Ovary (tissue), 9 donors: ENCODE results near the gene FRMD5. TPM values are rescaled to one million over a fixed set of nuclear protein-coding genes. Genes with fewer than 3 reads are reported as not detected.

Experiments used
- DNase-seq, 5 donors: peaks; one replicate each; pipeline ENCODE4 v3.0.0-alpha.2; 2019 to 2020
- H3K27ac ChIP-seq, 2 donors: fragments of 200-600 bp; one replicate each; pipeline versions ENCODE4 v1.5.1 to v1.8.0; 2019 to 2022
- H3K27me3 ChIP-seq: fragments of 200-600 bp; one replicate; pipeline ENCODE4 v1.8.0; 2022
- H3K36me3 ChIP-seq: fragments of 200-600 bp; sonication (generic); one replicate; pipeline ENCODE4 v1.5.1; 2019
- H3K4me1 ChIP-seq: one replicate; pipeline ENCODE4 v1.8.1; 2013; ENCODE audit warnings: mild to moderate bottlenecking, moderate library complexity; ENCODE audit not compliant: insufficient read depth
- H3K4me3 ChIP-seq: fragments of 200-600 bp; sonication (generic); one replicate; pipeline ENCODE4 v1.5.1; 2017
- H3K9me3 ChIP-seq, 2 donors: fragments of 200-600 bp in 1 of 2; sonication (generic) in 1 of 2; one replicate each; pipeline versions ENCODE4 v1.5.1 to v1.8.1; 2013 to 2019; ENCODE audit warnings: mild to moderate bottlenecking in 1 of 2, moderate library complexity in 1 of 2
- EP300 ChIP-seq: sonication (generic); formaldehyde crosslinking; IDR thresholded peaks from one replicate; pipeline ENCODE4 v1.6.1; 2017; ENCODE audit warnings: antibody characterized with exemption
- POLR2A ChIP-seq: fragments of 450-650 bp; IDR thresholded peaks from one replicate; pipeline ENCODE4 v1.6.1; 2017; ENCODE audit warnings: antibody characterized with exemption, mild to moderate bottlenecking, moderate library complexity
- WGBS, 3 donors: extraction: QIAGEN DNeasy Blood & Tissue Kit in 1 of 3; methylation state at CpG; one replicate each; pipeline versions ENCODE4 v1.1.5 to v1.1.7; 2013 to 2017; 5-methylcytosine and 5-hydroxymethylcytosine counted together
- intact Hi-C, 4 donors: fragments of 100-400 bp; cut with DNase I; formaldehyde crosslinking; loops; one replicate each; pipeline versions ENCODE4 v1.11.0 to v1.15.1; 2022 to 2023
- polyA plus RNA-seq, 2 donors: library from polyadenylated mRNA; stranded (reverse); fragments of 200-250 nt in 1 of 2; fragments of 350-450 nt in 1 of 2; fragmentation: Illumina TruSeq in 1 of 2; extraction: RNeasy Lipid Tissue Mini Kit (QIAGEN cat#74804) in 1 of 2; gene quantifications; one replicate each; pipeline ENCODE4 v1.2.3, GENCODE V29; 2013 to 2014
- total RNA-seq, 7 donors: library from RNA; depleted of rRNA in 2 of 7; stranded (reverse); fragments of >200 nt in 2 of 7; fragmentation: NEBNext Ultra II Directional in 3 of 7; extraction: Animal tissue kit (Norgen Biotek cat#: 25700) in 3 of 7; gene quantifications; one replicate each; pipeline versions ENCODE4 v1.1.0 to v1.2.4, GENCODE V29; 2016 to 2023
- TF ChIP-seq, protein P1 (sequence below), 3 donors: fragments of 450-650 bp in 2 of 3; fragments of 200-600 bp in 1 of 3; IDR thresholded peaks; one replicate each; pipeline versions ENCODE4 v1.5.1 to v1.8.0; 2016 to 2022; ENCODE audit warnings: antibody characterized with exemption in 3 of 3, mild to moderate bottlenecking in 1 of 3
- donor health status: DM: no; HTN: no; CAD: no; lungs with moderate emphysema.
- donor health status: DM: no; HTN: no; CAD: no.
- donor health status: Bipolar disorder and iron deficiency.
- donor health status: DM: yes; HTN: yes; CAD: no.
- donor health status: DM: no; HTN: no; CAD: no.
- donor health status: DM: yes; HTN: yes; CAD: no.

The FRMD5 gene
- total and polyA plus RNA-seq, 9 donors = 0.12 to 2.2 (median 0.32) TPM

DNA sequence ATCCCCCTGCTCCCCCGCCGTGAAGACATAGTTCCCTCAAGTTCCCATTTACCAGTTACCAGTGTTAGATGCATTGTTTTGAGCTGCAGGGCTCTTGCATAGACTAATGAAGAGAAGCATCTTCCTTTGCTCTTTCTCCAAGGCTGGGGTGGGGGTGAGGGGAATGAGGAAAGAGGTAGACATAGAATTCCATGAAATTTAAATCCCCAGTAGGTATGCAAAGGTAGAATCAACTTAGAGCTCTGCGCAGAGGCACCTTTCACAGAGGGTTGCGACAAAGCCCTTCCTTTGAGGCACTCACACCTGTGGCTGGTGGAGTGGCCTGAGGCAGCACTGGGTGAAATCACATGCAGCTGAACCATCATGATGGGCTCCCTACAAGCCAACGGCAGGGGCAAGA, 266.9 kb downstream of the FRMD5 start:
- Histone ChIP-seq H3K4me3 (no peak overlapping the region), H3K4me1 (no peaks in the 10 kb centered on the region), H3K36me3 (no peaks in the 10 kb centered on the region), H3K27me3 (no peaks in the 10 kb centered on the region), H3K27ac (no peak overlapping the region), H3K9me3 (no peaks in the 10 kb centered on the region)
- DNase-seq = no peak
- TF ChIP-seq EP300 = no peak
- TF ChIP-seq, protein P1, sequence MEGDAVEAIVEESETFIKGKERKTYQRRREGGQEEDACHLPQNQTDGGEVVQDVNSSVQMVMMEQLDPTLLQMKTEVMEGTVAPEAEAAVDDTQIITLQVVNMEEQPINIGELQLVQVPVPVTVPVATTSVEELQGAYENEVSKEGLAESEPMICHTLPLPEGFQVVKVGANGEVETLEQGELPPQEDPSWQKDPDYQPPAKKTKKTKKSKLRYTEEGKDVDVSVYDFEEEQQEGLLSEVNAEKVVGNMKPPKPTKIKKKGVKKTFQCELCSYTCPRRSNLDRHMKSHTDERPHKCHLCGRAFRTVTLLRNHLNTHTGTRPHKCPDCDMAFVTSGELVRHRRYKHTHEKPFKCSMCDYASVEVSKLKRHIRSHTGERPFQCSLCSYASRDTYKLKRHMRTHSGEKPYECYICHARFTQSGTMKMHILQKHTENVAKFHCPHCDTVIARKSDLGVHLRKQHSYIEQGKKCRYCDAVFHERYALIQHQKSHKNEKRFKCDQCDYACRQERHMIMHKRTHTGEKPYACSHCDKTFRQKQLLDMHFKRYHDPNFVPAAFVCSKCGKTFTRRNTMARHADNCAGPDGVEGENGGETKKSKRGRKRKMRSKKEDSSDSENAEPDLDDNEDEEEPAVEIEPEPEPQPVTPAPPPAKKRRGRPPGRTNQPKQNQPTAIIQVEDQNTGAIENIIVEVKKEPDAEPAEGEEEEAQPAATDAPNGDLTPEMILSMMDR (IDR thresholded peaks at IDR 0.05) = no peak
- TF ChIP-seq POLR2A = no peak
- WGBS, 3 donors = 82 to 88% (median 85%) methylated on average over 5 of the region's 5 CpGs
- intact Hi-C loops = no loop called here

DNA sequence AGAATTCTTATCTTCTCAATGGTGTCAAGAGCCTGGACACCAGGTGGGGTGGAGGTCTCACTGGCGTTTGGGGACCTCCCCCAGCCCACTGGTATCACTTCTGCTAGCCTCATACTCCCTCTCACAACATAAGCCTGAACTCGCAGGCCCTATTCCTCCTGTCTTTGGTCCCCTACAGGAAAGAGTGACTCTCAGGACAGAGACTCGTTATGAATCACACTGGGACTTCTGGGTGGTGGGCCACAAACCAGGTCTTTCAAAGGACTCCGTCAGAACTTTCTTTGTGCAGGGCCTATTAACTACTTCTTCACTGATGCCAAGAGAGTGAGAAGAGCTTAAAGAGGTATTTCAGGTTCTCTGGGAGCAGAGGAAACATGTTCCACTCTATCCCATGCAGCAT, 267.9 kb downstream of the FRMD5 start:
- Histone ChIP-seq H3K27me3 (no peaks in the 10 kb centered on the region), H3K4me1 (no peaks in the 10 kb centered on the region), H3K4me3 (no peak overlapping the region), H3K36me3 (no peaks in the 10 kb centered on the region), H3K9me3 (no peaks in the 10 kb centered on the region), H3K27ac (no peak overlapping the region)
- TF ChIP-seq EP300 (no peak), POLR2A (no peak)
- TF ChIP-seq, protein P1 (IDR thresholded peaks at IDR 0.05) = no peak
- no peak for DNase-seq
- intact Hi-C loops = no loop called here
- WGBS, 3 donors = 68 to 76% (median 70%) methylated on average over 4 of the region's 4 CpGs

DNA sequence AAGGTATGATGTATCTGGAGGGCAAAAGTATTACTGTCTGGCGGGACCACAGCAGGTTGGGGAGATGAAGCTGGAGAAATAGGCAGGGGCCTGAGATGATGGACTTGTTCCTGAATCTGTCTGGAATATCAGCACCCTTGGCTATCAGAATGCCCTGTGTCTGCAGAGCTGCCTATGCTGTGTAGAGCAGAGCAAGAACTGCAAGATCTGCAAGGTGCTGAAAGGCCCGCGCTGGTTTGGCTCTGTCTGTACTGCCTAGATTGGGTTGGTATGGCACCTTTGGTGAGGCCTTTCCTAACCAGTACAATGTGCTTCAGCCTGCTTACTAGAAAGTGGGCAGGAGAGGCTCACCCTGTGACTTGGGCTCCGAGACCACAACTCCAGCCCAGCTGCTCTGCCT, 271.5 kb downstream of the FRMD5 start:
- 94 to 95% (median 95%) methylated on average over 4 of the region's 4 CpGs for WGBS, 3 donors
- no peak for TF ChIP-seq EP300
- TF ChIP-seq POLR2A = no peak
- TF ChIP-seq, protein P1 (IDR thresholded peaks at IDR 0.05) = no peak
- no peaks in the 10 kb centered on the region for H3K4me1 ChIP-seq
- no peaks in the 10 kb centered on the region for H3K9me3 ChIP-seq
- no peak for DNase-seq
- H3K27ac ChIP-seq = no peak overlapping the region
- H3K27me3 ChIP-seq = no peaks in the 10 kb centered on the region
- H3K4me3 ChIP-seq = no peak overlapping the region
- no peaks in the 10 kb centered on the region for H3K36me3 ChIP-seq
- intact Hi-C loops = no loop called here

DNA sequence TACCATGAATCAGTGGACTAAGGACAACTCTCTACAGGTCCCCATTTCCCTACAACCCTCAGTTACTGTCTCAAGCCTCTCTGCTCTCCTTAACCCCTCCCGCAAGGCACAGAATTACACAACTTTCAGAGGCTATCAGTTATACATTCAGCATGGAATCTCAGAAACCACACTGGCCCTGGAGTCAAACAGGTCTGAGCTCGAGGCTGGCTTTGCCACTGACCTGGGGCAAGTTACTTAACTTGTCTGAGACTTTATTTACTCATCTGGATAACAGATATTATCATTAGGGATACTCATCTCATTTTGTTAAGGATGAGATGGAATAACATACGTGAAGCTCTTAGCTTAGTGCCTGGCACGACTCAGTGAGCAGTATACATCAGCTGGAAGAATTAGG, 273.1 kb downstream of the FRMD5 start:
- Histone ChIP-seq H3K27me3 (no peaks in the 10 kb centered on the region), H3K9me3 (no peaks in the 10 kb centered on the region), H3K4me3 (no peak overlapping the region), H3K4me1 (no peaks in the 10 kb centered on the region), H3K27ac (no peak overlapping the region), H3K36me3 (no peaks in the 10 kb centered on the region)
- 85 to 92% (median 89%) methylated on average over 4 of the region's 4 CpGs for WGBS, 3 donors
- DNase-seq = no peak
- TF ChIP-seq, protein P1 (IDR thresholded peaks at IDR 0.05) = no peak
- TF ChIP-seq EP300 = no peak
- TF ChIP-seq POLR2A = no peak
- intact Hi-C loops = no loop called here

DNA sequence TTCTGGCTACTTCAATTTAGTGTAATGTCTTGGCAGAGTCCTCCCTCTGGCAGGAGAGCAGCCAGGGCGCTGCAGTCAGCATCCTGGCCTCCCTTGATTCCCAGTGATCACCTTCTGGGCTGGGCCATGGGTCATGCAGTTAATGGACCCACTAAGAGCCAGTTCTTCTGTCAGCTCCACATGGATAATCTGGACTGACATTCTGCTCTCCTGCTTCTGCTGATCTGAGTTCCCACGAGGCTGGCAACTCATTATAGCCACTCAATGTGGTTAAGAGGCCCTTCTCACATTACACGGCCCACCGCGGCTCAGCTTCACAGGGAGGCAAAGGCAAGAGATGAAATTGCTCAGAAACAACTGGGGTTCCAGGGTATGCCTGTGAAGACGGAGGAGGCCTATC, 274.3 kb downstream of the FRMD5 start:
- intact Hi-C loops = no loop called here
- DNase-seq = no peak
- H3K36me3 ChIP-seq = no peaks in the 10 kb centered on the region
- TF ChIP-seq POLR2A (no peak), EP300 (no peak)
- TF ChIP-seq, protein P1 (IDR thresholded peaks at IDR 0.05) = no peak
- H3K4me3 ChIP-seq = no peak overlapping the region
- H3K27me3 ChIP-seq = no peaks in the 10 kb centered on the region
- peaks cover 1% of the 10 kb centered on the region for H3K4me1 ChIP-seq
- 73 to 78% (median 74%) methylated on average over 6 of the region's 6 CpGs for WGBS, 3 donors
- H3K9me3 ChIP-seq = no peaks in the 10 kb centered on the region
- no peak overlapping the region for H3K27ac ChIP-seq
